HuH-7.5 (cell line): Measurements from ENCODE around the gene NAT14.
"Not testable (repeated sequence)": the region's sequence is repeated elsewhere in the genome, so short reads cannot be mapped to it uniquely, and the experiment has no call there.

ENCODE experiments used
- DNase-seq: peaks from one replicate; pipeline ENCODE4 v3.0.0; 2011; ENCODE audit warnings: low spot score

The NAT14 gene, protein sequence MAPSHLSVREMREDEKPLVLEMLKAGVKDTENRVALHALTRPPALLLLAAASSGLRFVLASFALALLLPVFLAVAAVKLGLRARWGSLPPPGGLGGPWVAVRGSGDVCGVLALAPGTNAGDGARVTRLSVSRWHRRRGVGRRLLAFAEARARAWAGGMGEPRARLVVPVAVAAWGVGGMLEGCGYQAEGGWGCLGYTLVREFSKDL

DNA sequence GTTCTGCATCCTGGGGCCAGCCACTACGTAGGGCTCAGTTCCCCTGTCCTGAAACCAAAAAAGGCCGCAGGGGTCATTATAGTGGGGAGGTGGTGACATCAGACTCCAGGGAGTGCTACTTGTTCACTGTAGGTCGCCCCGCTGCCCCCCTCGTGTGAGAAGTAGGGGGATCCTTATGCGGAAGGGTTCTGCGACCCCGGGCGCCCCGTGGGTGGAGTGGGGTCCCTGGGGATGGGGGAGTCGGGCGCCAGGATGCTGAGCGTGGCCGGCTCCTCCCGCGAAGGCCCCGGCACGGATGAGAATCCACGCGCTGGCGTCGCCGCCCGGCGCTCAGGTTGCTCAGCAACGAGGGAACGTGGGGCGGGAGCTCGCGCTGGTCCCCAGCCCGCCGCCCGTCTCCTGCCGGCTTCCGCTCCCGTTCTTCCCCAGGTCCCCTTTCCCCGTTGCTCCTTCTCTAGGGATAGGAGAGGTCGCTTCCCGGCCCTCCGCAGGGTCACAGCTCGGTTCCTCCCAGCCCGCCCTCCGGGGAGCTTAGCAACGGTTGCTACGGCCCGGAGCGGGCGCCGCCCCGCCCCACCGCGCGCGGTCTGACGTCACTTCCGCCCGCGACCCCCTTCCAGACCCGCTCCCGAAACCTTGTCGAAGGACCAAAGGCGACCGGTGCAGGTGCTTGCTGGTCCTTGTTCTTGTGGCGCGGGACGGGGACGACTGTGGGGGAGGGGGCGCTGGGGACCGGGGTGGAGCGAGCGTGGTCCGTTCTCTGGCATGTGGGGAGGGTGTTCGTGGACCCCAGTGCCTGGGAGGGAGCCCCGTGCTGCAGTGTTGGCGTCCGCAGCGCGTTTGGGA is at the start of gene NAT14:
Gene NAT14, plus strand, starts transcription at position 596 of the 846 bp plus-strand sequence. CDS start 521 bp downstream, outside the sequence.
- peak; percentile 99 for DNase-seq

DNA sequence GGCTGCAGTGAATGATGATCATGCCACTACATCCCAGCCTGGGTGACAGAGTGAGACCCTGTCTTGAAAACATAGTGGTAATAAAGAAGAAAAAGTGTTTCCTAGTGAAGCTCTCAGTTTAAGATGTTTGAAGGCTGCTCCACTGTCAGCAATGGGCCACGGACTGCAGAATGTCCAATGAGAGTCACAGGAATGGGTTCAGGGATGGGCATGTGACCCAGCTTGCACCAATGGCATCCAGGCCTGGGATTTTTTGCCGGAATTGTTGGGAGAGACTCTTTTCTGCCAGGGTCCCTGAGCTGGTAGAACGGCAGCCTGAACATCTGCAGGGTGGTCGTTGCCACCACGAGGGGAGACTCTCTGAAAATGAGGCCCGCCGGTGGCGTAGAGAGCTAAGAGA is 48.1 kb upstream of the NAT14 start:
- DNase-seq: no peak

DNA sequence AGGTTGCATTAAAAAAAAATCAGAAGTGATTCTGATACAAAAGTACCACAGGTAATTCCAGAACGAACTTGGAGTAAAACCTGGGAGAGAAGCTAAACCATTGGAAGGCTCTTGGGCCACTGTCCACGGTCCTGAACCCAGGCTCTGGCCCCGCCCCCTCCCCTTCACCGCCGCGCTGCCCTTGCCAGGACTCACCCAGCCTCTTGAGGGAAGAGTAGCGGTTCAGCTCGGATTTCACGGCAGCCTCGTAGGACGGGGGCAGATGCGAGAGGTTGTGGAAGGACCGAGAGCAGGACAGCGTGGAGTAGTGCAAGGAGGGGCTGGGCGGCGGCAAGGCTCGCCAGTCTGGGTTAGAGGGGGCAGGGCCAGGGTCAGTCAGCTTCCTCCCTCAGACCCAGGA is 47.6 kb upstream of the NAT14 start:
- peak; percentile 92 for DNase-seq

DNA sequence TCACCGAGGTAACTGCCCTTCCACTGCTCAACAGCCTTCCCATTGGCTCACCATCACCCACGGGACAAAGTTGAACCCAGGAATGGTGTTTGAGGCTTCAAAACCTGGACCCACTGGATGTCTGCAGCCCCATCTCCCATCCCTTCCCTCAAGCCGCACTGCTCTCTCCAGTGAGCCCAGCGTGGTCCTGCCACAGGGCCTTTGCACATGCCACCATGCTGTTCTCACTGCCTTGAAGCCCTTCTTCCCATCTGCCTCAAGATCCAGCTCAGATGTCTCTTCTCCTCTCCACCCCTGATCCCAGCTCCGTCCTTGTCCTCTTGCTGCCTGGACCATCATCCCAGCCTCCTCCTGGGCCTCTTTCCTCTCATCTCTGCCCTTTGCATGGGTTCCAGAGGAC is 45.9 kb upstream of the NAT14 start:
- no peak for DNase-seq

DNA sequence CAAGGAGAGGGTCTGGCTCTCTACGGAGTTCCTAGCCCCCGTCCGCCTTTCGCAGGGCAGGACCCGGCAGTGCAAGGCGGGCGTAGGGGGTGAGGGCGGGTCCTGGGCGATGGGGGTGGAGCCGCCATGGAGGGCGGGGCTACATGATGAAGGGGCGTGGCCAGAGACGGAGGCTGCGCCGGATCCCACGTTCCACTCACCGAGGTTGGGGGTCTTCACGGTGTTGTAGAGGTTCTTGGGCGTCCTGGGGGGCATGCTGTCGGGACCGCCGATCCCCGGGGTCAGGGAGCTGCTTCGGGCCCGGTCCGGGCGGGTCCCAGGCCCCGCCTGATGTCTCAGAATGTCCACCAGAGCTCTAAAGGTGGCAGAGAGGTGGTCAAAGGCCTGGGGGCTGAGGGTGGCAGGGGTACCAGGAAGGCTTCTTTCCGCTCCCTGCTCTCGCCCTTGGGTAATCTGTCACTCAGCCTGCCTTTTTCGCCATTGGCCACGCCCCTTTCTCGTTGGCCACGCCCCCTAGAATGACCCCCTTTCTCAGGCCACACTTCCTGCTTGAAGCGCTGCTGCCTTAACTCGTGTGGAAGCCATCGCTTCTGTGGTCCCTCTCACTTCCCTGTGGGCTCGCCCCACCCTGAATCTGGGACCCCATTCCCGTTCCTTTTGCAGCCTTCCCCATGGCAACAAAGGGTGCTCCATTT is 44.4 kb upstream of the NAT14 start:
- DNase-seq: no peak

DNA sequence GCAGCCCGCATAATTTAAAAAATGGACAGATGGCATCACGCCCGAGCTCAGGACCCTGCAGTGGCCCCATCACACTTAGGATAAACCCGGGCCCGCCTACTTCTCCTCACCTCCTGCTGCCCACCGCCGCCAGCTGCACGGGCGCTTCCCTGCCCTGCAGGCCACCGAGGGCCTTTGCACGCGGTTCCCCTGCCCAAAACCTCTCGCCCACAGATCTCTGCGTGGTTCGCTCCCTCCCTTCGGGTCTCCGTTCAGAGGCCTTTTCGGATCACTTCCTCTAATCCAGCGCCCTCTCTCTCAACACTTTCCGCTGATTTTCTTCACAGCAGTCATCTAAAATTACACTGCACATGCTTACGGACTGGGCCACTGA is 43.7 kb upstream of the NAT14 start:
- no peak for DNase-seq

DNA sequence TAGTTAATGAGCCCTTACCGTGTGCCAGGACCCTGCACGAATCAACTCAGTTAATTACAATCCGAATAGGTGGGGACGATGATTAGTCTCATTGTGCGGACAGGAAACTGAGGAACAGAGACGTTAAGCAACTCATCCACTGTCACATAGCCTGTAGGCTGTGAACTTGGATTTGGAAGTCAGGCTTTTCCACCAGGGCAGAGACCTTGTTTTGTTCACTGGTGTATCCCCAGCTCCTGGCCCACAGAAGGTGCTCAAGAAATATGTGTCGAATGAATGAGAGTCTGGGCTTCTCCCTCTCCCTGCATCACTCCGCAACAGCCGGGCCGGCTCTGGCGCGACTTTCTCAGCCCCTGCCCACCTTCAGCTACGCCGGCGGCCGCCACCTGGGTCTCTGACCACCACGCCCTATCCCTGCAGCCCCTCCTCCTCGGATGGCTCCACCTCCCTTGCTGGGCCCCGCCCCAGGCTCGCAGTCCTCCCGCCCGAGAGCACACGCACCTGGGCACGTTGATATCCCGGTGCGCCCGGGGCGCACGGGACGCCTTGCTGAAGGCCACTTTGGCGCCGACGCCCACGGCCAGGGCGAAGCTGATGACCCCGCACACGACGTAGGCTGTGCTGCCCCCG is 43.2 kb upstream of the NAT14 start:
- no peak for DNase-seq

DNA sequence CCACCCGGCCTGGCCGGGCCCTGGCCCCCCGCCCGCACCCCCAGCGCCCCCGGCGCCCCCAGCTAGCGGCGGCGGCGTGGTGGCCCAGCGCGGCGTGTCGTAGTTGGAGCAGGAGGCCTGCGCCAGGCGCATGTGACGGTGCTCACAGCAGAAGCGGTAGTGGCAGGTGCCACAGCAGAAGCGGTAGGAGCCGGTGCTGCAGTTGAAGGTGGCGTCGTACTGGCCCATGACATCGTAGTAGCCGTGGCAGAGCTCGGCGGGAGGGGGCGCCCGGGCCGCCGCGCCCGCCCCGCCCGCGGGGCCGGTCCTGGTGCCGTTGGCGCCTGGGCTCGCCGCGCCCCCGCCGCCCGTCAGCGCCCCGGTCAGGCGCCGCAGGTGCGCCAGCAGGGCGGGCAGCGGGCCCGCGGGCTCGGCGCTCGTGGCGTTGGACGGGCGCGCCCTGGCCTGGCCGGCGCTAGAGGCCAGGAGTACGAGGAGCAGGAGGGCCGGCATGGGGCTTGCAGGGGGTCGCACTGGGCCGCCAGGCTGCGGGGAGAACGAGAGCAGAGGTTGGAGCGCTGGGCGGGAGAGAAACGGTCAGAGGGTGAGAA is 42.5 kb upstream of the NAT14 start:
- no peak for DNase-seq

DNA sequence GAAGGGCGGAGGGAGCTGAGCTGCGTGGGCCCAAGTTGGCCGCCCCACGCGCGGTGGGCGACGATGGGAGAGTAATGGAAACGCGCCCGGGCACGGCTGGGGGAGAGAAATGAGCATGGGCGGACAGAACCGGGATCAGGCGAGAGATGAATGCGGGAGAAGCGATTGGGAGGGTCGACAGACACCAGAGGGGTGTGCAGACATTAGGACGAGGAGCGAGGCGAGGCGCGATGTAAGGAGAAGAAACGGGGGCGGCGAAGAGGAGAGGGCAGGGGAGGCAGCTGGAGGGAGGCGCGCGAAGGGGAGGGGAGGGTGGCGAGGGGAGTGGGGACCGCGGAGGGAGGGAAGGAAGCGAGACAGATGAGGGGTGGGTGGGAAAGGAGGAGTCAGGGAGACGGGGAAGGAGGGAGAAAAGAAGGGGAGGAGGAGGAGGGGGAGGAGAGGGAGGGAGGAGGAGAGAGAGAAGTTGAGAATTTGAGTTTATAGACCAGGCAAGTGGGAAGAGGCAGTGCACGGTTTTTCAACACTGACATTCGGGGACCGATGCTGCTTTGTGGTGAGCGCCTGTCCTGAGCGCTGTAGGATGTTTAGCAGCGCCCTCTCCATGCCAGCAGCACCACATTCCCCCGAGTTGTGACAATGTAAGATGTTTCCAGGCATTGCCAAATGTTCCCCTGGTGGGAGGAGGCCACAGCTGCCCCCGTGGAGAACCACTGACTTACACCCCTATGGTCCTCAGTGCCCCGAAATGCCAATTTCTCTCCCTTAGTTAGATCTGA is 41.8 kb upstream of the NAT14 start, which contains the start of gene SHISA7:
Gene SHISA7, minus strand, starts transcription at position 256 of the 779 bp plus-strand sequence. CDS start 437 bp downstream, outside the sequence.
- DNase-seq: no peak

DNA sequence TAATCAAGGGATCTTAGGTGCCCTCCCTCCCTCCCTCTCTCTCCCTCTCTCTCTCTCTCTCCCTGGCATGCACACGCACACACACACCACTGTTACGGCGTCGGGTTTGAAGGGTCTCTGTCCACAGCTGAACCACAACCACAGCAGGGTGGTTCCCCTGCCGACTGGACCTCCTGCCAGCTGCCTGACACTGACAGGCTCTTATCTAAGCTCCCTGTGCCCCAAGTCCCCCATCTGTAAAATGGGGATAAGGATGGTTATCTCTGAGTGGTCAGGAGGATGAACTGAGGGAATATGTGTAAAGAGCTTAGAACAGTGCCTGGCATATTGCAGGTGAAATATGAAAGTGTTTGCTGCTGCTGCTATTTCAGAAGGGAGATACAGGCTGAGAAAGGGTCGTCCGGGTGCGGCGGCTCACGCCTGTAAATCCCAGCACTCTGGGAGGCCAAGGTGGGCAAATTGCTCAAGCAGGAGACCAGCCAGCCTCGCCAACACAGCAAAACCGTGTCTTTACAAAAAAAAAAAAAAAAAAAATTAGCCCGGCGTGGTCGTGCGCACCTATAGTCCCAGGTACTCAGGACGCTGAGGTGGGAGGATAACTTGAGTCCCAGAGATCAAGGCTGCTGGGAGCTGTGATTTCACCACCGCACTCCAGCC is 41.0 kb upstream of the NAT14 start:
- no peak for DNase-seq

DNA sequence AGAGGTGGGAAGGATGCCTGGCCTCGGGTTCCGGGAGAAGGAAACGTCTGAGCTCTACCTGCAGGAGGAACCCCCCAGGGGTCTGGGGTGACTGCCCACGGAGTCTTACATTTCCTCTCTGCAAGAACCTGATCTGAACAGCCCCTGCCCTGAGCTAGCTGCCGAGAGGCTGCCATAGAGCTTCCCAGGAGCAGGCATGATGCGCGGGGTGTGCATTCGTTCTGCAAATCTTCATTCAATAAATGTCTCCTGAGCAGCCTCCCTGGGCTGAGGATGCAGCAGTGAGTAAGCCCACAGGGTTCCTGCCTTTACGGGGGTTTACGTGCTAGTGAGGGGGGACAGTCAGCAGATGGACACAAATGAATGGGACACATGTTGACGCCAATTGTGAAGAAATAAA is 40.3 kb upstream of the NAT14 start:
- no peak for DNase-seq

DNA sequence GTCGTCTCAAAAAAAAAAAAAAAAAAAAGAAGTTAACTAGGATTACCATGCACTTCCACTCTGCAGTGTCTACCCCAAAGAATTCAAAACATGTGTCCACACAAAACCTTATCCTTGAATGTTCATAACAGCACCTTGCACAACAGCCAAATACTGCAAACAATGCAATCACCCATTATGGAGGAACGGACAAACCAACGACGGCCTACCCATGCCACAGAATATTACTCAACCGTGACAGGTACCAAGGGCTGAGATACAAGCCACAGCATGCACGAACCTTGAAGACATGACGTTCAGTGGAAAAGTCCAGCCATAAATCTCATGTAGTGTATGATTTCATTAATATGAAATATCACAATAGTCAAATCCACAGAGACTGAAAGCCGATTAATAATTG is 38.9 kb upstream of the NAT14 start:
- no peak for DNase-seq

DNA sequence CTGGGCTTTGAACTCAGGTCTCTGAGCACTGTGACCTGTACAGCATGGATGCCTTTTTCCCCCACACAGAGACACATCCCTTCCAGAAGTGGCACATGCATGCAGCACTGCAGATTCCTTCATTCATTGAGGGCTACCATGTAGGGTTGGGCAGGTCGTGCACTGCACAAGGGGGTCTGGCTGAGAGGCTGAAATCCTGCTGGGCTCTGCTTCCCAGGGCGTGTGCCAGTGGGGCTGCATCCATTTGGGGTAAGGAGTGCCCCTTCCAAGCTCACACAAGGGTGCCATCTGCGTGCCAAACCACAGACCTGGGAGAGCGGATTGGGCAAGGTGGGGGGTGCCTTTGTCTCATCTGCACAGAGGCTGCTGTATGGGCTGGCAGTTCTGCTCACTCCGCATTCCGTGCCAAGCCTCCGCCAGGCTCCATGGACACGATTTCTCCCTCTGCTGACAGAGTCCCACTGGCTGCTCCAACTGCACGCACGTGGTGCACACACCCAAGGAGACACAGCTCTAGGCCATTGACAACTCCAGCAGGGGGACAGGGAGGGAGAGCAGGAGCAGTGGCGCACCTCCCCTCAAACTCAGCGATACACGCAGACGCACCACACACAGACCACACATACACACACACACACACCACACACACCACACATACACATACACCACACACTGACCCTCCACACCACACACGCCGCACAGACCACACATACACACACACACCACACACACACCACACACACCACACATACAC is 37.4 kb upstream of the NAT14 start:
- no peak for DNase-seq

DNA sequence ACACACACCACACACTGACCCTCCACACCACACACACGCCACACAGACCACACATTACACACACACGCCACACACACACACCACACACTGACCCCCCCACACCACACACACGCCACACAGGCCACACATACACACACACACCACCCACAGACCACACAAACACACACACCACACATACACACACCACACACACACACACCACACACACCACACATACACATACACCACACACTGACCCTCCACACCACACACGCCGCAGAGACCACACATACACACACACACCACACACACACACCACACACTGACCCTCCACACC is 36.9 kb upstream of the NAT14 start:
- DNase-seq: not testable (repeated sequence)

DNA sequence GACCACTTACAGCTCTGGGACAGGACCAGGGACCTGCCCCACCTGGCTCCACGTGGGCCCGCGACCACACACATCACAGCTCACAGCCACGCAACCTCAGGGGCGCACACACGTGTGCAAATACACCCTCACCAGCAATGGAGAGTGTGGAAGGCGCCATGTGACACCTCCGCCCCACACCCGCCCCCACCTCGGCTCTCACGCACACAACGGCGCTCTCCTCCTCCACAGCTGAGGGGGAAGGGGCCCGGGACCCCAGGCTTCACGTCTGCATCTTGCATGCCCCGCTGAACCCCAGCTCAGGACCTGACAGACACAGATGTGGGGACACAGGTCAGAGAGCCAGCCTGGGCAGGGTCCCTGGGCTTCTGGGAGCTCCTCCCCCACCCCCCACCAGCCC is 35.5 kb upstream of the NAT14 start:
- DNase-seq: no peak

DNA sequence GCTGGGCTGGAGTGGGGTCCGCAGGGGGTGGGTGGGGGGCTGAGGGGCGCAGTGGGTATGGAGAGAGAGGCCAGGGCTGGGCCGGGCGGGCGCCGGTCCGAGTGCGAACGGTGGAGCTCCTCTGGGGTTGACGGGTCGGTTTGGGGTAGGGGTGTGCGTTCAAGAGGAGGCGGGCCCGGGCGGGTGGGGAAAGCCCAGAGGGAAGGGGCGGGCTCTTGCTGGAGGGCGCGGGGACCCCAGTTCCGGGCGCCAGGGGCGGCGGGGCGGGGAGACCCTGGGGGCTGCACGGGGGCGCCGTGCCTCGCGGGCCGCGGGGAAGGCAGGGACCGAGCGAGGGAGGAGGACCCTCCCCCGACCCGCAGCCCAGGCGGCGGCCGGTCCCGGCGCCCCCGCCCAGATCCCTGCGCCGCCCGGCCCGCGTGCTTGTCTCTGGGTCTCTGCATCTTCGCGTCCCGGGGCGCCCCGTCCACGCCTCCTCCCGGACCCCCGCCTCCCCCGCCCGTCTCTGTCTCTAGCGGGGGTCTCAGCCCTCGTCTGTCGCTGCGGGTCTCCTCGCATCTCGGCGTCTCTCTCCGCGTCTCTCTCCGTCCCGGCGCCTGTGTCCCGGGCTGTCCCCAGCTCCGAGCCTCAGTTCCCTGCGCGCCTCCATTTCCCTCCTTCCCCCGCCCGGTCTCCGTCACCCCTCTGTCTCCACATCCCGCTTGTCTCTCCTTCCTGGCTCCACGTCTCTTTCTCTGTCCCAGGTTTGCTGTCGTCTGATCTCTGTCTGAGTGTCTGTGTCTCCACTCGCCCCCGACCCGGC is 33.6 kb upstream of the NAT14 start:
- DNase-seq: no peak

DNA sequence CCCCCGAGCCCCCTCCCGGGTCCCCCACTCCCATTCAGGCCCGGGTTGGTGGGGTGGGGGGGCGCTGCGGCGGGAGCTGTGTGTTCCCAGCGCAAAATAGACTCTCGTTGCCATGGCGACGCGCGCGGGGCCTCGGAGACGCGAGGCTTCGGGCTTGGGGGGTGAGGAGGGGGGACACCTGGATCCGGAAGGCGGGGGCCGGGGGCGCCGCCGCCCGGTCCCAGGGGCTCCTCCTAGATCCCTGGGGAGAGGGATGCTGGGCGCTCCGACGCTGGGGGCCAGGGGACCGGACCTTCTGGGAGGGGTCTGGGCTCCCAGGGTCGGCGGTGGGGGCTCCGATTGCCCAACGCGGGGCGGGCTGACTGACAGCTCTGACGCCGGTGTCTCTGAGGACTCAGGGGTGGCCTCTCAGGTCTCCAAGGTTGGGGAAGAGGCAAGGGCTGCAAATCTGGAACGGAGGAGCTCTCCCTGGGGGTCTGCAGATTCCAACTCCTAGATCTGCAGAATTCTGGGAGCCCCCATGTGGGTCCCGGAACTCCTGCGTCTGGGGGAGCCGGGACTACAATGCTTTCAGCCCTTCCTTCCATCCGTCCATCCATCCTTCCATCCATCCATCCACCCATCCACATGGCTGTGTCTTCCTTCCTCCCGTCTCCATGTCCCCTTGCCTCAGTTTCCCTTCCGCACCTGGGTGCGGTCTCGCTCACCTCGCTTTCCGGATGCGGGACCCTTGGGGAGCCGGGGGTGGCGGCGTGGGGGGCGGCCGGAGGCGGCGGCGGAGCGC is 32.8 kb upstream of the NAT14 start:
- no peak for DNase-seq

DNA sequence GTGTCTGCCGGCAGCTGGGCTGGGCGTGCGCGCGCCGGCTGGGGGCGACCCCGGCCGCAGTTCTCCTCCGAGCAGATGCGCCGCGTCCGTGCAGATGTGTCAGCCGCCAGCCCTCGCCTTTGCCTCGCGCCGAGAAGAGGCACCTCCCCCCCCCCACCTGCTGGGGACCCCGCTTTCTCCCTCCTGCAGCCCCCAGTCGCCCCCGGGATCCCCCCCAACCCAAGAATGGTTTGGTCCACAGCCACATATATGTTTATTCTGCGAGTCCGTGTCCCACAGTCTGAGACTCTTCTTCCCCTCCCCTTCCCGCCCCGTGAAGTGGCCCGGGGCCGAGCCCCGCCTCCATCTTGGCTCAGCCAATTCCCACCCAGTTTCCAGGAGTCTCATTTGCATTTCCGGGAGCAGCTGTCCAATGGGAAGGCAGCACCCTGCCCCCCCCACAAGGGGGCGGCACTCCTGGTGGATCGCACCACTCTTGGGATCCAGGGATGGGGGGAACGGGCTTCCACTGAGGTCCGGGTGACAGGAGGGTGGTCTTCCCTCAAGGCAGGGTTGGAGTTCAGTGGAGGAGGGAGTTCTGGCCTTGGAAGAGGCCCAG is 32.1 kb upstream of the NAT14 start:
- peak; percentile 85 for DNase-seq
